Esophagus muscularis mucosa (tissue), 3 donors: ENCODE measurements around the gene TMIGD2.

Experiments
- POLR2A ChIP-seq: fragments of 450-650 bp; IDR thresholded peaks from one replicate; pipeline ENCODE4 v1.6.1; 2017; ENCODE audit warnings: antibody characterized with exemption, moderate library complexity, mild to moderate bottlenecking, low read depth
- POLR2AphosphoS5 ChIP-seq, 2 donors: sonication (generic); formaldehyde crosslinking; IDR thresholded peaks; one replicate each; pipeline ENCODE4 v1.6.1; 2017; ENCODE audit warnings: antibody characterized with exemption in 2 of 2
- TF ChIP-seq, protein P1 (sequence below), 3 experiments: fragments of 200-600 bp in 2 of 3; fragments of 450-650 bp in 1 of 3; sonication (generic) in 2 of 3; IDR thresholded peaks; one replicate each; pipeline ENCODE4 v1.5.1; 2017 to 2019; ENCODE audit warnings: antibody characterized with exemption in 3 of 3, mild to moderate bottlenecking in 2 of 3, moderate library complexity in 1 of 3

DNA sequence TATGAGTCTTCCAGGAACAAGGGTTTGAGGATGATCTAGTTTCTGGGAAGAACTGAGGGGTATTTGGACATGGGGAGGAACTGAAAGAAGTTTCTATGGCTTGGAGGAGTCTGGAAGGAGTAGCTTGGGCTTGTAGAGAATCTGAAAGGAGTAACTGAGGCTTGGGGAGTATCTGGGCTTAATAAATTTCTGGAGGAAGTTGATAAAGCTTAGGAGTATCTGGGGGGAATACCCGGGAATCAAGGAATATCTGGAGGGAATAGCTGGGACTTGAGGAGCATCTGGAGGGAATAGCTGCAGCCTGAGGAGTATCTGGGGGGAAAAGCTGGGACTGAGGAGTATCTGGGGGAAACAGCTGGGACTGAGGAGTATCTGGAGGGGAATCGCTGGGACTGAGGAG is 18.2 kb upstream of the TMIGD2 start:
- TF ChIP-seq, protein P1, sequence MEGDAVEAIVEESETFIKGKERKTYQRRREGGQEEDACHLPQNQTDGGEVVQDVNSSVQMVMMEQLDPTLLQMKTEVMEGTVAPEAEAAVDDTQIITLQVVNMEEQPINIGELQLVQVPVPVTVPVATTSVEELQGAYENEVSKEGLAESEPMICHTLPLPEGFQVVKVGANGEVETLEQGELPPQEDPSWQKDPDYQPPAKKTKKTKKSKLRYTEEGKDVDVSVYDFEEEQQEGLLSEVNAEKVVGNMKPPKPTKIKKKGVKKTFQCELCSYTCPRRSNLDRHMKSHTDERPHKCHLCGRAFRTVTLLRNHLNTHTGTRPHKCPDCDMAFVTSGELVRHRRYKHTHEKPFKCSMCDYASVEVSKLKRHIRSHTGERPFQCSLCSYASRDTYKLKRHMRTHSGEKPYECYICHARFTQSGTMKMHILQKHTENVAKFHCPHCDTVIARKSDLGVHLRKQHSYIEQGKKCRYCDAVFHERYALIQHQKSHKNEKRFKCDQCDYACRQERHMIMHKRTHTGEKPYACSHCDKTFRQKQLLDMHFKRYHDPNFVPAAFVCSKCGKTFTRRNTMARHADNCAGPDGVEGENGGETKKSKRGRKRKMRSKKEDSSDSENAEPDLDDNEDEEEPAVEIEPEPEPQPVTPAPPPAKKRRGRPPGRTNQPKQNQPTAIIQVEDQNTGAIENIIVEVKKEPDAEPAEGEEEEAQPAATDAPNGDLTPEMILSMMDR (IDR thresholded peaks at IDR 0.05), result no peak
- no peak for TF ChIP-seq POLR2AphosphoS5 (IDR thresholded peaks at IDR 0.05)
- no peak for TF ChIP-seq POLR2A
